Fibroblast of skin of back (primary cell): Measurements from ENCODE around the gene OR4C11. TPM values are rescaled to one million over a fixed set of nuclear protein-coding genes. Genes with fewer than 3 reads are reported as not detected.

ENCODE experiments used
- DNase-seq: peaks from one replicate; pipeline ENCODE4 v3.0.0-alpha.2; 2013
- polyA plus RNA-seq, 2 experiments: library from polyadenylated mRNA; unstranded; fragments of 120-200 nt; gene quantifications; one replicate each; pipeline ENCODE4 v1.2.1, GENCODE V29; 2013; ENCODE audit not compliant: insufficient read length in 2 of 2

The OR4C11 gene, protein sequence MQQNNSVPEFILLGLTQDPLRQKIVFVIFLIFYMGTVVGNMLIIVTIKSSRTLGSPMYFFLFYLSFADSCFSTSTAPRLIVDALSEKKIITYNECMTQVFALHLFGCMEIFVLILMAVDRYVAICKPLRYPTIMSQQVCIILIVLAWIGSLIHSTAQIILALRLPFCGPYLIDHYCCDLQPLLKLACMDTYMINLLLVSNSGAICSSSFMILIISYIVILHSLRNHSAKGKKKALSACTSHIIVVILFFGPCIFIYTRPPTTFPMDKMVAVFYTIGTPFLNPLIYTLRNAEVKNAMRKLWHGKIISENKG
- not detected for polyA plus RNA-seq (2013, experiment 1 of 2; ENCODE audit: insufficient read length)
- polyA plus RNA-seq (2013, experiment 2 of 2; ENCODE audit: insufficient read length) = not detected

DNA sequence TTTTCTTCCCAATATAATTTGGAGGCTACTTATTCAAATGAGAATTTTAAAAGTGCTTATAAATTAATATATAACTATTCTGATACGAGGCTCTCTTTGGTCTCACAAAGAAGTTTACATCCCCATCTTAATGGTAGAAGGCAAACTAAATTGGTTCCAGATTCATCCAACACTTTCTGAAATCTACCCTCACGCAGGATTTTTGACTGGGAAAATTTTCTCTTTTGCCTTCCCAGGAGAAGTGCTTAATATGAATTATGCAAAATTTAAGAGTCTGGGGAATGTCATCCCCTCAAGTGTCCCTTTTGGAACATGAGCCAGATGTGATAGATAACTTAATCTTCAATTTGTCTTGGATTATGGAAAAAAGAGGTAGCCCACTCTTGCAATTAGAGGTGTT is at the start of gene OR4C11:
Gene OR4C11, minus strand, starts transcription at position 101 of the 400 bp plus-strand sequence. CDS start 3,272 bp downstream, outside the sequence.
- DNase-seq = no peak

DNA sequence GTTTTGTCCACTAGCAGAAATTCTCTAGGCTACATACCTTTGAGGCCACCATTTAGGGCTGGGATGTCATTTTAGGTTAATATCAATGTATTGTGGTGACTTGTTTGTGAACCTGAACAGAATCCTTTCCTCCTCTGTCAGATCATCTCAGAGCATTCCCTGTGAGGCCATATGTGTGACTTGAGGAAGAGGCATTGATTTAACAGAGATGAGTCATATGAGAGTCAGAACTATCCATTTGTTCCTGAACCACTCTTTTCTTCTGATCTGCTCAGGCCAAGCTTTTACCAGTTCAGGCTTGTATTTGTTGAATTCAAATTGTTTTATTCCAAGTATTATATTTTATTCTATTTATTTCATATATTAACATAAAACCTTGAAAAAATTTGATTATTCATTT is 47.7 kb upstream of the OR4C11 start:
- no peak for DNase-seq

DNA sequence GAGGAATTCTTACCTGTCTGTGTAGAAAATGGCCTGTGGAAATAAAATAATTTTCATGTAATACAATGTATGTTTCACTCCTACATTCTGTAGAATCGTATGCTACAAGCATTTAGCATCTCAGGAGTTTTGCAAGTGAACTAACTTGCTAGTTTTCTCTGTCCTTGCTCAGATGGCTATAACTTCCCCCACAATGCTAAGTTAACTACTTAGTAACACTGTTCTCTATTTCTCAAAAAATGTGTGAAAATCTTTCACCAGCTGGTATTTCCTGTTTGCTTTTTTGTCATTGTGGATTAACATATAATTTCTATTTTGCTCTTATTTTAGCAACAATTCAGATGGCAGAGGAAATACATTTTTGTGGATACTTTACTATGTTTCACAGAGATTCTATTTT is 45.1 kb upstream of the OR4C11 start:
- DNase-seq = no peak

DNA sequence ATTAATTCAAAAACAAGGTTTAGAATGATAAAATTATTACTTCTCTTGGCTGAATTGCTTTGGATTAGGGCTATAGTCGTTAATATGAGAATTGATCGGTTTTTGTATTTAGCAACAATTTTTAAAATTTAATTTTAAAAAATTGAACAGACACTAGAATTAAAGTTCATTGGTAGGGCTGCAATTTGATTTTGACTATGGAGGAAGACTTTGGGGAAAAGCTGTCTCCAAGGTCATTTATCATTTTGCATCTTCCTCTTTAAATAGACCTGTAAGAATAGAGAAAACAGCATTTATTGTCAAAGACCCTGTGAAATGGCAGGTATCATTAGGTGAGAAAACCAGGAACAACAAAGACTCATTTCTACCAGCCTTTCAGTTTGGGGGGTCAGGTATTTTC is 40.6 kb upstream of the OR4C11 start, which contains the start of gene OR4S2:
Gene OR4S2, plus strand, starts transcription at position 301 of the 400 bp plus-strand sequence. CDS start 2,577 bp downstream, outside the sequence.
- no peak for DNase-seq

DNA sequence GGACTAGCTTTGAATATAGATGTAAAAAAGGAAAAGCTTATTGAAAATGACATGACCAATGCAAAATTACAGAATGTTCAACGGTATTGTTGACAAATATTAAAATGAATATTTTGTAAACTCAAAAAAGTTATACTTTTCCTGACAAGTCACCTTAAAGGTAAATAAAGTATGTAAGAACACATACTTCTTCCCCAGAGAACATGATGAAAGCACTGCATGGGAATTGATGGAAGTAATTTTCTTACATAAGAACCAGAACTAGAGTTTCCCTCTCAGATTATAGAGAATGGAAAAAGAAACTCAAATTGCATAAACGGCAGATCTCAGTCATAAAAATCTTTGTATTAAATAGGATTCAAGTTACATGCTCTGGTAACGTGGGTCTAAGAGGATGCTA is 27.4 kb upstream of the OR4C11 start, which contains the start of gene OR4P4:
Gene OR4P4, plus strand, starts transcription at position 301 of the 400 bp plus-strand sequence.
- no peak for DNase-seq

DNA sequence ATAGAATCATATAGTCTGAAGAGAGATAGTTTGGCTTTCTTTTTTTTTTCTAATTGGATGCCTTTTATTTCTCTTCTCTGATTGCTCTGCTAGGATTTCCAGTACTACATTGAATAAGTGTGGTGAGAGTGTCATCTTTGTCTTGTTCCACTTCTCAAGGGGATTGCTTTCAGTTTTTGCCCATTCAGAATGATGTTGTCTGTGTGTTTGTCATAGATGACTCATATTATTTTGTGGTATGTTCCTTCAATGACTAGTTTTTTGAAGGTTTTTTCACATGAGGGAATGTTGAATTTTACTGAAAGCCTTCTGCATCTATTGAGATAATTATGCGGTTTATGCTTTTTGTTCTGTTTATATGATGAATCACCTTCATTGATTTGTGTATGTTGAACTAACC is 17.1 kb upstream of the OR4C11 start:
- no peak for DNase-seq

DNA sequence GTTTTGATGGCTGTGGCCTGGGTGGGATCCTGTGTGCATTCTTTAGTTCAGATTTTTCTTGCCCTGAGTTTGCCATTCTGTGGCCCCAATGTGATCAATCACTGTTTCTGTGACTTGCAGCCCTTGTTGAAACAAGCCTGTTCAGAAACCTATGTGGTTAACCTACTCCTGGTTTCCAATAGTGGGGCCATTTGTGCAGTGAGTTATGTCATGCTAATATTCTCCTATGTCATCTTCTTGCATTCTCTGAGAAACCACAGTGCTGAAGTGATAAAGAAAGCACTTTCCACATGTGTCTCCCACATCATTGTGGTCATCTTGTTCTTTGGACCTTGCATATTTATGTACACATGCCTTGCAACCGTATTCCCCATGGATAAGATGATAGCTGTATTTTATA is 34.9 kb downstream of the OR4C11 start:
- no peak for DNase-seq

DNA sequence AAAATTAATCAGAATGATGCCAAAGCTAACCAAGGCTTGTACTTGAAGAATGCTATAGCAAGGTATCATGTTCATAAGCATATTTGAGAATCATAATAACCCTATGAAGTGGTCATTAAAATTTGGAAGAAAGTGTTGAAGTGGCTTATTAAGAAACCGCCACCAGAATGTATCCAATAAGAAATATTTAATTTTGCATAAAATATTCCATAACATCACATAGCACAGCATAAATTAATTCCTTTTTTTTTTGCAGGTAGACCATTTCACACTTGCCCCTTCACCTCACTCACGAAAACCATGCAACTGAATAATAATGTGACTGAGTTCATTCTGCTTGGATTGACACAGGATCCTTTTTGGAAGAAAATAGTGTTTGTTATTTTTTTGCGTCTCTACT is 35.6 kb downstream of the OR4C11 start, which contains the start of gene OR4C16:
Gene OR4C16, plus strand, starts transcription at position 301 of the 400 bp plus-strand sequence. Its CDS starts 0 bp downstream, at position 301.
- DNase-seq = no peak

DNA sequence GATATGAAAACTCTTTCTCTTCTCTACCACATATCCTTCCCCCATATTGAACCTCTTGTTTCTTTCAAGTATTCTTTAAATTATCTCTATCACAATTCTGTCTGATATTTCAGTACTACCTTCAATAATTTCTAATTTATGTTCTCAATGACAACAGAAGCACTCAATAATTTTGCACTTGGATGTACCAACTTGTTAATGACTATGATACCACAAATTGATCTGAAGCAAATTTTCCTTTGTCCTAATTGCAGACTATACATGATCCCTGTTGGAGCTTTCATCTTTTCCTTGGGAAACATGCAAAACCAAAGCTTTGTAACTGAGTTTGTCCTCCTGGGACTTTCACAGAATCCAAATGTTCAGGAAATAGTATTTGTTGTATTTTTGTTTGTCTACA is 53.3 kb downstream of the OR4C11 start, which contains the start of gene OR4C15:
Gene OR4C15, plus strand, starts transcription at position 301 of the 400 bp plus-strand sequence. Its CDS starts 0 bp downstream, at position 301.
- DNase-seq = no peak
